HG03103 (cell line): Measurements from ENCODE around the gene AP4E1.
"Not testable (repeated sequence)": the region's sequence is repeated elsewhere in the genome, so short reads cannot be mapped to it uniquely, and the experiment has no call there.

Experiments
- ATAC-seq: cut with Tn5 transposase; IDR thresholded peaks from one replicate; pipeline ENCODE4 v1.9.1; 2021; ENCODE audit warnings: low read depth; ENCODE audit not compliant: unreplicated experiment

AP4E1 gene

GRCh38 chr15:50908209-50909009 lies at the start of gene AP4E1:
Gene AP4E1, plus strand, starts transcription at chr15:50908683. Its CDS starts 96 bp downstream, at chr15:50908779.
- peak; percentile 51 for ATAC-seq

- no peak for ATAC-seq
Measured at GRCh38 chr15:50860824-50861223, 47.7 kb upstream of the AP4E1 start.

GRCh38 chr15:50862553-50862952 lies 45.9 kb upstream of the AP4E1 start:
- no peak for ATAC-seq

- no peak for ATAC-seq
Measured at GRCh38 chr15:50864873-50865272, 43.6 kb upstream of the AP4E1 start.

- no peak for ATAC-seq
Measured at GRCh38 chr15:50865515-50866353, 42.7 kb upstream of the AP4E1 start.

GRCh38 chr15:50871832-50872231 lies 36.7 kb upstream of the AP4E1 start:
- ATAC-seq: no peak

- no peak for ATAC-seq
Measured at GRCh38 chr15:50872832-50873426, 35.6 kb upstream of the AP4E1 start.

GRCh38 chr15:50873935-50874361 lies 34.5 kb upstream of the AP4E1 start:
- no peak for ATAC-seq

GRCh38 chr15:50875238-50875637 lies 33.2 kb upstream of the AP4E1 start:
- not testable (repeated sequence) for ATAC-seq

- ATAC-seq: no peak
Measured at GRCh38 chr15:50876260-50876988, 32.1 kb upstream of the AP4E1 start.

GRCh38 chr15:50876989-50877360 lies 31.5 kb upstream of the AP4E1 start:
- no peak for ATAC-seq

- ATAC-seq: peak; percentile 52
Measured at GRCh38 chr15:50879016-50879617, 29.4 kb upstream of the AP4E1 start.

- no peak for ATAC-seq
Measured at GRCh38 chr15:50880206-50880605, 28.3 kb upstream of the AP4E1 start.

- peak; percentile 36 for ATAC-seq
Measured at GRCh38 chr15:50880651-50881114, 27.8 kb upstream of the AP4E1 start.

- no peak for ATAC-seq
Measured at GRCh38 chr15:50881121-50882048, 27.1 kb upstream of the AP4E1 start.

- ATAC-seq: no peak
Measured at GRCh38 chr15:50883903-50884302, 24.6 kb upstream of the AP4E1 start.

GRCh38 chr15:50884540-50884939 lies 23.9 kb upstream of the AP4E1 start:
- ATAC-seq: no peak

- no peak for ATAC-seq
Measured at GRCh38 chr15:50886139-50886467, 22.4 kb upstream of the AP4E1 start.
